K562 (cell line): ENCODE measurements around the gene CZIB. TPM values are rescaled to one million over a fixed set of nuclear protein-coding genes. Genes with fewer than 3 reads are reported as not detected.

Experiments used
- CEBPZ ChIP-seq: fragments of 150-350 bp; IDR thresholded peaks from 2 replicates; pipeline ENCODE4 v1.6.1; 2014; ENCODE audit warnings: low read depth, mild to moderate bottlenecking, low read length, borderline replicate concordance
- DIDO1 ChIP-seq: fragments of 450-650 bp; IDR thresholded peaks from 2 replicates; pipeline ENCODE4 v1.6.1; 2016; ENCODE audit warnings: low read depth, missing biosample characterization, missing genetic modification characterization
- DPF2 ChIP-seq: fragments of 450-650 bp; IDR thresholded peaks from 2 replicates; pipeline ENCODE4 v1.6.1; 2016
- ESRRA ChIP-seq: fragments of 450-650 bp; IDR thresholded peaks from 2 replicates; pipeline ENCODE4 v1.6.1; 2014; ENCODE audit warnings: low read depth, mild to moderate bottlenecking, moderate library complexity, borderline replicate concordance
- GABPA ChIP-seq: fragments of 200-800 bp; sonication (Bioruptor generic); conservative IDR thresholded peaks from 2 replicates; pipeline ENCODE4 v1.6.1; 2016; ENCODE audit warnings: low read depth, missing genetic modification characterization, missing compliant biosample characterization
- HBP1 ChIP-seq: fragments of 450-650 bp; formaldehyde crosslinking; IDR thresholded peaks from 2 replicates; pipeline ENCODE4 v1.4.0; 2022; ENCODE audit warnings: missing genetic modification characterization
- ILK ChIP-seq: fragments of 450-650 bp; IDR thresholded peaks from 2 replicates; pipeline ENCODE4 v1.6.1; 2016; ENCODE audit warnings: missing genetic modification characterization, low read depth, mild to moderate bottlenecking, missing compliant biosample characterization, moderate library complexity, borderline replicate concordance
- MBD2 ChIP-seq: sonication (generic); IDR thresholded peaks from 2 replicates; pipeline ENCODE4 v1.6.1; 2016; ENCODE audit warnings: low read depth, borderline replicate concordance
- NKRF ChIP-seq: fragments of 450-650 bp; IDR thresholded peaks from 2 replicates; pipeline ENCODE4 v1.6.1; 2016; ENCODE audit warnings: borderline replicate concordance
- NR2C2 ChIP-seq, 2 experiments: fragments of 200-800 bp in 1 of 2; sonication (Bioruptor generic) in 1 of 2; sonication (generic) in 1 of 2; formaldehyde crosslinking in 1 of 2; IDR thresholded peaks; 2 replicates each; pipeline versions ENCODE4 v1.6.1 to v1.8.0; 2016 to 2022; ENCODE audit warnings: mild to moderate bottlenecking in 1 of 2, missing compliant biosample characterization in 1 of 2, missing genetic modification characterization in 1 of 2, missing genetic modification reagents in 1 of 2
- PKNOX1 ChIP-seq: fragments of 450-650 bp; IDR thresholded peaks from 2 replicates; pipeline ENCODE4 v1.6.1; 2016
- SLC30A9 ChIP-seq: fragments of 250-450 bp; sonication (Bioruptor Pico); IDR thresholded peaks from 2 replicates; pipeline ENCODE4 v1.8.0; 2022; ENCODE audit warnings: mild to moderate bottlenecking, moderate library complexity
- SMAD2 ChIP-seq: fragments of 150-350 bp; IDR thresholded peaks from 2 replicates; pipeline ENCODE4 v1.6.1; 2014; ENCODE audit warnings: low read depth, mild to moderate bottlenecking, low read length
- SRSF3 ChIP-seq: fragments of 200-400 bp; formaldehyde crosslinking; IDR thresholded peaks from 2 replicates; pipeline ENCODE4 v1.6.1; 2016; ENCODE audit warnings: mild to moderate bottlenecking, low read length, moderate library complexity; ENCODE audit not compliant: insufficient read depth
- USF1 ChIP-seq: sonication (generic); formaldehyde crosslinking; IDR thresholded peaks from 2 replicates; pipeline ENCODE4 v1.9.0; 2022; ENCODE audit warnings: mild to moderate bottlenecking, missing genetic modification reagents
- polyA plus RNA-seq, 8 experiments: library from polyadenylated mRNA; depleted of rRNA in 4 of 8; stranded (reverse) in 5 of 8; unstranded in 3 of 8; fragments of >200 nt; fragmentation: Nextera tagmentation in 2 of 8; fragmentation: Illumina TruSeq in 1 of 8; extraction: Ambion mirVana in 2 of 8; extraction: Trizol in 1 of 8; gene quantifications; 2 replicates each; pipeline versions ENCODE4 v1.2.1 to v1.2.3, GENCODE V29; 2011 to 2014; ENCODE audit warnings: inconsistent platforms in 1 of 8, missing spikeins in 1 of 8
- total RNA-seq, 7 experiments: library from RNA; depleted of rRNA in 6 of 7; stranded (reverse); fragments of >200 nt in 6 of 7; fragmentation: Illumina TruSeq in 2 of 7; extraction: Trizol in 2 of 7; gene quantifications; 2 replicates each; pipeline versions ENCODE4 v1.2.1 to v1.2.3, GENCODE V29; 2011 to 2021; ENCODE audit warnings: low replicate concordance in 1 of 7

Gene CZIB
- total and polyA plus RNA-seq, 9 of the 15 experiments (the other 6 are each of a cell fraction or from before 2014, with no cell fraction given) = 52.6 to 111 (median 80.0) TPM

- TF ChIP-seq HBP1 (peak; percentile 69; the same call in 1 of the 2 replicates), SLC30A9 (CRISPR knock-in tag) (no peak), SRSF3 (no peak; the same call in 1 of the 2 replicates), DIDO1 (peak; percentile 47; the same call in 1 of the 2 replicates), GABPA (tag) (peak; percentile 92), DPF2 (no peak; the same call in 1 of the 2 replicates), ILK (no peak), USF1 (no peak), PKNOX1 (peak; percentile 38; the same call in 1 of the 2 replicates), NKRF (peak; percentile 95), MBD2 (peak; percentile 91), NR2C2 (CRISPR knock-in tag; IDR thresholded peaks at IDR 0.05) (peak; percentile 83; the same call in 1 of the 2 replicates), NR2C2 (tag; IDR thresholded peaks at IDR 0.05) (peak; percentile 55; the same call in 1 of the 2 replicates), CEBPZ (no peak), ESRRA (peak; percentile 72; the same call in 1 of the 2 replicates), SMAD2 (no peak)
Observed at GRCh38 chr1:53220171-53220961, at the start of gene CZIB (continued).
